HG02970 (cell line): ENCODE results near the gene PCDHB6.
"Not testable (repeated sequence)": the region's sequence is repeated elsewhere in the genome, so short reads cannot be mapped to it uniquely, and the experiment has no call there.

ENCODE experiments used
- ATAC-seq: cut with Tn5 transposase; IDR thresholded peaks from one replicate; pipeline ENCODE4 v1.9.1; 2021; ENCODE audit warnings: mild to moderate bottlenecking, moderate library complexity, moderate number of reproducible peaks; ENCODE audit not compliant: unreplicated experiment, low FRiP score

PCDHB6 gene

DNA sequence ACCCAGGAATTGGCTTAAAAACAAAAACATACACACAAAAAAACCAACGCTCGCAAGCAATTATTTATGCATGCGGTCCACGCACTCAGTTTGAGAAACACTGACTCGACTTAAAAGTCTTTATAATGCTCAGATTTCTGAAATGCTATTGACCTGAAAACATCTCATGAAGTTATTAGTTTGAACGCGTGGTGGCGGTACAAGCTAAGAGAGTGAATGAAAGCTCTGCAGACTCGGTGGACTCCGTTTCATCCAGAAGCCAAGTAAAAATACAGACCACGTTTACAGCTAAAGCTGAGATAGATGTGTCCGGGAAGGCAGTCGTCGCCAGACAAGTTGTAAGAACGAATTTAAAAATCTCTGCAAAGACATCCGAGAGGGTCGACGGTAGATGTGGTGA is at the start of gene PCDHB6:
TSS of gene PCDHB6 (plus strand) at position 246 of the 400 bp plus-strand sequence. CDS start 201 bp downstream, outside the sequence.
- ATAC-seq = no peak

DNA sequence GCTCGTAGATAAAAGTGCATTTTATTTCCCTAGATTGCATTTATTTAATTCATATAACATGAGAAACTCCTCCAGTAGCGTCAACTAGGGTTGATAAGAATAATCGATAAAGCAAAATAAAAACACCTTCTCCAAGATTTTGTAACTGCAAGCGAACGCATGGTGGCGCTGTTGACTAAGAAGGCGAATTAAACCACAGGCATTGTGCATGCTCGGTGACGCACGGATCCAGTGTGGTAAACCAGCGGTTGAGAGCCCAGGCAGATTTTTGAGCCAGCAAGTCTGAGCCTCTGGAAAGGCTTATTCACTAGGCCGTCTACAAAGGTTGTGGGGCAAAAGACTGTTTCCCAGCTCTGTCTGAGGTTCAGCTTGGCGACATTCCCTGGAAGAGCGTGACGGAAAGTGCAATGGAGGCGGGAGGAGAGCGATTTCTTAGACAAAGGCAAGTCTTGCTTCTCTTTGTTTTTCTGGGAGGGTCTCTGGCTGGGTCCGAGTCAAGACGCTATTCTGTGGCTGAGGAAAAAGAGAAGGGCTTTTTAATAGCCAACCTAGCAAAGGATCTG is 49.5 kb upstream of the PCDHB6 start, which contains the start of gene PCDHB3:
TSS of gene PCDHB3 (plus strand) at position 231 of the 563 bp plus-strand sequence. CDS start at position 408, 177 bp downstream.
- no peak for ATAC-seq

DNA sequence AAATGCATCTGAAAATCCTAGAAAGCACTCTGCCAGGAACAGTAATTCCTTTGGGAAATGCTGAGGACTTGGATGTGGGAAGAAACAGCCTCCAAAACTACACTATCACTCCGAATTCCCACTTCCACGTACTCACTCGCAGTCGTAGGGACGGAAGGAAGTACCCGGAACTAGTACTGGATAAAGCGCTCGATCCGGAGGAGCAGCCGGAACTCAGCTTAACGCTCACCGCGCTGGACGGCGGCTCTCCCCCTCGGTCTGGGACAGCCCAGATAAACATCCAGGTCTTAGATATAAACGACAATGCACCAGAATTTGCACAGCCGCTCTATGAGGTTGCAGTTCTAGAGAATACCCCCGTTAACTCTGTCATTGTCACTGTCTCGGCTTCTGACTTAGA is 48.8 kb upstream of the PCDHB6 start:
- ATAC-seq = no peak

DNA sequence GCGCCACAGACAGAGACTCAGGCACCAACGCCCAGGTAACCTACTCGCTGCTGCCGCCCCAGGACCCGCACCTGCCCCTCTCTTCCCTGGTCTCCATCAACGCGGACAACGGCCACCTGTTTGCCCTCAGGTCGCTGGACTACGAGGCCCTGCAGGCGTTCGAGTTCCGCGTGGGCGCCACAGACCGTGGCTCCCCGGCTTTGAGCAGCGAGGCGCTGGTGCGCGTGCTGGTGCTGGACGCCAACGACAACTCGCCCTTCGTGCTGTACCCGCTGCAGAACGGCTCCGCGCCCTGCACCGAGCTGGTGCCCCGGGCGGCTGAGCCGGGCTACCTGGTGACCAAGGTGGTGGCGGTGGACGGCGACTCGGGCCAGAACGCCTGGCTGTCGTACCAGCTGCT is 47.8 kb upstream of the PCDHB6 start:
- ATAC-seq = not testable (repeated sequence)

DNA sequence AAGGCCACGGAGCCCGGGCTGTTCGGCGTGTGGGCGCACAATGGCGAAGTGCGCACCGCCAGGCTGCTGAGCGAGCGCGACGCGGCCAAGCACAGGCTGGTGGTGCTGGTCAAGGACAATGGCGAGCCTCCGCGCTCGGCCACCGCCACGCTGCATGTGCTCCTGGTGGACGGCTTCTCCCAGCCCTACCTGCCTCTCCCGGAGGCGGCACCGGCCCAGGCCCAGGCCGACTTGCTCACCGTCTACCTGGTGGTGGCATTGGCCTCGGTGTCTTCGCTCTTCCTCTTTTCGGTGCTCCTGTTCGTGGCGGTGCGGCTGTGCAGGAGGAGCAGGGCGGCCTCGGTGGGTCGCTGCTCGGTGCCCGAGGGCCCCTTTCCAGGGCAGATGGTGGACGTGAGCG is 47.4 kb upstream of the PCDHB6 start:
- not testable (repeated sequence) for ATAC-seq

DNA sequence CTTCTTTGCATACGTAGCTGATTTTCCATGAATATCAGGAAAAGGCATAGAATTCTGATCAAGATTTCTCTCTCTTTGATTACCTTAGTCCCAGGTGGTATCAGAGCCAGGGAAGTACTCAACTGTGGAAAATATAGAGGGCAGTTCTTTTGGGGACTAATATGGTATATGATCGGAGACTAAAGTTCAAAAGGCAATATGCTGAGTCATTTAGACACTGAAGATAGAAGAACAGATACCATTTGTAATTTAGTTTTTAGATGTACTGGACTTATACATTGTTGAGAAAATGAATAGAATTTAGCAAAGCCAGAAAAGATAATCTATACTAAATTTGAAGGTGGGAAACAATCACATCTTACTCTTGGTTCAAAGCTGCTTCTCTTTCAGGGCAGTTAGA is 44.5 kb upstream of the PCDHB6 start:
- ATAC-seq = no peak

DNA sequence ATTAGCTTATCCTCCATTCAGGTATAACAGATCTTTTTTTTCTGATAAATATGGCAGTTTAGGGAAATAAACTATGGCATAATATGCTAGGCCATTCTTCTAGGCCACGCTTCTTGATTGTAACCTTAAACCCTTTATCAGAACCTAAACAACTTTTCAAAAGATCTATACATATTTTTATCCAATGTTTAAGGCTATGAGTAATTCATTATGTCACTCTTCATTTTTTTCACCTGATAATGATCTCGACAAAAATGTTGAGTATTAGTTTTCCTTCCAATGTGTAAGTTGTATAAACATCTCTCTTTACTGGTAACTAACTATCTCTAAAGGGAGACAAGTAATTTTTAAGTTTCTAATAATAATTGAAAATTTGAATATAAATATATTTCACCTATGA is 30.6 kb upstream of the PCDHB6 start:
- no peak for ATAC-seq

DNA sequence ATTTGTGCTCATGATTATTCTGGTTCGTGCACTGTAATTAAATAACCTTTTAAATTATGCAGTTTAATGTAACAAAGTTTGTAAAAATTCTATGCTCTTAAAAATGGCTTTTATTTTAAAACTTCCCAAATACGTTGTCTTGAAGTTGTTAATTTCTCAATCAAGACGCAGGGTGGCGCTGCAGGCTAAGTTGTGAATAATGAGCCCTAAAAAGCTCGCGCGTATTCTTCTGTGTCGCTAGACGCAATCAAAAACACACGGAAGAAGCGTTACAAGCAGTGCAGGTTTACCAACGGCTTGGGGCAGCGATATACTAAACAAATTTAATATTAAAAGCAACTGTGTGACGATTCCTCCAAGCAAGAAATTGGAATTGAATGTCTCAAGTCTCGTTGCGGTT is 28.3 kb upstream of the PCDHB6 start, which contains the start of gene PCDHB4:
TSS of gene PCDHB4 (plus strand) at position 256 of the 400 bp plus-strand sequence. CDS start 181 bp downstream, outside the sequence.
- no peak for ATAC-seq

DNA sequence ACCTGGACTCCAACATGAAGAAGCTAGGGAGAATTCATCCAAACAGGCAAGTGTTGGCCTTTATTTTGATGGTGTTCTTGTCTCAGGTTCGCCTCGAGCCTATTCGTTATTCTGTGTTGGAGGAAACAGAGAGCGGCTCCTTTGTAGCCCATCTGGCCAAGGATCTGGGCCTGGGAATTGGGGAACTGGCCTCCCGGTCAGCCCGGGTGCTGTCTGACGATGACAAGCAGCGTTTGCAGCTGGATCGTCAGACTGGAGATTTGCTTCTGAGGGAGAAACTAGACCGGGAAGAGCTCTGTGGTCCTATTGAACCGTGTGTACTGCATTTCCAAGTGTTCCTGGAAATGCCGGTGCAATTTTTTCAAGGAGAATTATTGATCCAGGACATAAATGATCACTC is 27.9 kb upstream of the PCDHB6 start:
- ATAC-seq = no peak

DNA sequence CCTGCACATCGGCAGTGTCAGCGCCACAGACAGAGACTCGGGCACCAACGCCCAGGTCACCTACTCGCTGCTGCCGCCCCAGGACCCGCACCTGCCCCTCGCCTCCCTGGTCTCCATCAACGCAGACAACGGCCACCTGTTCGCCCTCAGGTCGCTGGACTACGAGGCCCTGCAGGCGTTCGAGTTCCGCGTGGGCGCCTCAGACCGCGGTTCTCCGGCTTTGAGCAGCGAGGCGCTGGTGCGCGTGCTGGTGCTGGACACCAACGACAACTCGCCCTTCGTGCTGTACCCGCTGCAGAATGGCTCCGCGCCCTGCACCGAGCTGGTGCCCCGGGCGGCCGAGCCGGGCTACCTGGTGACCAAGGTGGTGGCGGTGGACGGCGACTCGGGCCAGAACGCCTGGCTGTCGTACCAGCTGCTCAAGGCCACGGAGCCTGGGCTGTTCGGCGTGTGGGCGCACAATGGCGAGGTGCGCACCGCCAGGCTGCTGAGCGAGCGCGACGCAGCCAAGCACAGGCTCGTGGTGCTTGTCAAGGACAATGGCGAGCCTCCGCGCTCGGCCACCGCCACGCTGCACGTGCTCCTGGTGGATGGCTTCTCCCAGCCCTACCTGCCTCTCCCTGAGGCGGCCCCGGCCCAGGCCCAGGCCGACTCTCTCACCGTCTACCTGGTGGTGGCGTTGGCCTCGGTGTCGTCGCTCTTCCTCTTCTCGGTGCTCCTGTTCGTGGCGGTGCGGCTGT is 26.3 kb upstream of the PCDHB6 start:
- not testable (repeated sequence) for ATAC-seq

DNA sequence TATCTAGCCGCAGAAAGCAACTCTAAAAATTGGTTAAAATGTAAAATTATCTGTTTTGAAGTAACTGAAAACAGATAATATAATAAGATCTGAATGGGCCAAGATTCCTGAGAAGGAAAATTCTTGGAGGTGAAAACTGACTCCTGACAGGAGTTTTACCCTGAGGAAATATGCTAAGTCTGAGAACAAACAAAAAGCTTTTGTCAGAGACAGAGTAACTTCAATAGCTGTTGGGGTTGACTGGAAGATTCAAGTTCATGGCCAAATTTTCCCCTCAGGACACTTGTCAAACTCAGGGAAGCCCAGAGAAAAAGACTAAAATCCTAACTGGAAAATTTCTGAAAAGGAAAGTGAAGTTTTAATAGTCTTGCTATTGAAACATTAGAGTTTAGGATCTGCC is 22.6 kb upstream of the PCDHB6 start:
- ATAC-seq = no peak

DNA sequence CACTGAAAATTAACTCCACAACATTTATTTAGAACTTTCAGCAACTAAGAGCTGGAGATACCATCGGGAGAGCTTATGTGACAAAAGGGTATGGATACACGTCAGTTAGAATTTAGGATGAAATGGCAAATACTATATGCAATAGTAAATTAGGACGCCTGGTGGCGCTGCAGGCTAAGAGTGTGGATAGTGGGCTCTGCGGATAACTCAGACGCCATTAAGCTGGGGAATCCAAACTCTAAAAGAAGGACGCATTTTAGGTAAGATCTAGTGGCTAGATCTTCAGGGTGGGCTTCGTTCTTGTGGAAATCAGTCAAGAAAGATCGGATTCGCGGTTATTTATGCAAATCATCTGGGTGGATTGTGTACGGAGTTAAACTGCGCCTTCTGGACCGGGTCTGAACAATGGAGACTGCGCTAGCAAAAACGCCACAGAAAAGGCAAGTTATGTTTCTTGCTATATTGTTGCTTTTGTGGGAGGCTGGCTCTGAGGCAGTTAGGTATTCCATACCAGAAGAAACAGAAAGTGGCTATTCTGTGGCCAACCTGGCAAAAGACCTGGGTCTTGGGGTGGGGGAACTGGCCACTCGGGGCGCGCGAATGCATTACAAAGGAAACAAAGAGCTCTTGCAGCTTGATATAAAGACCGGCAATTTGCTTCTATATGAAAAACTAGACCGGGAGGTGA is 14.7 kb upstream of the PCDHB6 start, which contains the start of gene PCDHB5:
TSS of gene PCDHB5 (plus strand) at position 177 of the 688 bp plus-strand sequence. CDS start at position 406, 229 bp downstream.
- ATAC-seq = no peak

DNA sequence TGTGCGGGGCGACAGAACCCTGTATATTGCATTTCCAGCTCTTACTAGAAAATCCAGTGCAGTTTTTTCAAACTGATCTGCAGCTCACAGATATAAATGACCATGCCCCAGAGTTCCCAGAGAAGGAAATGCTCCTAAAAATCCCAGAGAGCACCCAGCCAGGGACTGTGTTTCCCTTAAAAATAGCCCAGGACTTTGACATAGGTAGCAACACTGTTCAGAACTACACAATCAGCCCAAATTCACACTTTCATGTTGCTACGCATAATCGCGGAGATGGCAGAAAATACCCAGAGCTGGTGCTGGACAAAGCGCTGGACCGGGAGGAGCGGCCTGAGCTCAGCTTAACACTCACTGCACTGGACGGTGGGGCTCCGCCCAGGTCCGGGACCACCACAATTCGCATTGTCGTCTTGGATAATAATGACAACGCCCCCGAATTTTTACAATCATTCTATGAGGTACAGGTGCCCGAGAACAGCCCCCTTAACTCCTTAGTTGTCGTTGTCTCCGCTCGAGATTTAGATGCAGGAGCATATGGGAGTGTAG is 14.1 kb upstream of the PCDHB6 start:
- no peak for ATAC-seq

DNA sequence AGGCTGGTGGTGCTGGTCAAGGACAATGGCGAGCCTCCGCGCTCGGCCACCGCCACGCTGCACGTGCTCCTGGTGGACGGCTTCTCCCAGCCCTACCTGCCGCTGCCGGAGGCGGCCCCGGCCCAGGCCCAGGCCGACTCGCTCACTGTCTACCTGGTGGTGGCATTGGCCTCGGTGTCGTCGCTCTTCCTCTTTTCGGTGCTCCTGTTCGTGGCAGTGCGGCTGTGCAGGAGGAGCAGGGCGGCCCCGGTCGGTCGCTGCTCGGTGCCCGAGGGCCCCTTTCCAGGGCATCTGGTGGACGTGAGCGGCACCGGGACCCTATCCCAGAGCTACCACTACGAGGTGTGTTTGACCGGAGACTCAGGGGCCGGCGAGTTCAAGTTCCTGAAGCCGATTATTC is 12.5 kb upstream of the PCDHB6 start:
- ATAC-seq = not testable (repeated sequence)

DNA sequence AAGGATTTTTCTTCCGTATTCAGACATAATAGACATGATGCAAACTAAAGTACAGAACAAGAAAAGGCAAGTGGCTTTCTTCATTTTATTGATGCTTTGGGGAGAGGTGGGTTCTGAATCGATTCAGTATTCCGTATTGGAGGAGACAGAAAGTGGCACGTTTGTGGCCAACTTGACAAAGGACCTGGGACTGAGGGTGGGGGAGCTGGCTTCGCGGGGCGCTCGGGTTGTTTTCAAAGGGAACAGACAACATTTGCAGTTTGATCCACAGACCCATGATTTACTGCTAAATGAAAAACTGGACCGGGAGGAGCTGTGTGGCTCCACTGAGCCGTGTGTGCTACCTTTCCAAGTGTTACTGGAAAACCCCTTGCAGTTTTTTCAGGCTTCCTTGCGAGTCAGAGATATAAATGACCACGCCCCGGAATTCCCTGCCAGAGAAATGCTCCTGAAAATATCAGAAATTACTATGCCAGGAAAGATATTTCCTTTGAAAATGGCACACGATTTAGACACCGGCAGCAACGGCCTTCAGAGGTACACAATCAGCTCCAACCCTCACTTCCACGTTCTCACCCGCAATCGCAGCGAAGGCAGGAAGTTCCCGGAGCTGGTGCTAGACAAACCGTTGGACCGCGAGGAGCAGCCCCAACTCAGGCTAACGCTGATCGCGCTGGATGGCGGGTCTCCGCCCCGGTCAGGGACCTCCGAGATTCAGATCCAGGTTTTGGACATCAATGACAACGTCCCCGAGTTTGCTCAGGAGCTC is 551 bp downstream of the PCDHB6 start:
- no peak for ATAC-seq

DNA sequence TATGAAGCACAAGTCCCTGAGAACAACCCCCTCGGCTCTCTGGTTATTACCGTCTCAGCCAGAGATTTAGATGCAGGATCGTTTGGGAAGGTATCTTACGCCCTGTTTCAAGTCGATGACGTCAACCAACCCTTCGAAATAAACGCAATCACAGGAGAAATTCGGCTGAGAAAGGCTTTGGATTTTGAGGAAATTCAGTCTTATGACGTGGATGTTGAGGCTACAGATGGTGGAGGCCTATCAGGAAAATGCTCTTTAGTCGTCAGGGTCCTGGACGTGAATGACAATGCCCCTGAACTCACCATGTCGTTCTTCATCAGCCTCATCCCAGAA is 1.1 kb downstream of the PCDHB6 start:
- ATAC-seq = no peak

DNA sequence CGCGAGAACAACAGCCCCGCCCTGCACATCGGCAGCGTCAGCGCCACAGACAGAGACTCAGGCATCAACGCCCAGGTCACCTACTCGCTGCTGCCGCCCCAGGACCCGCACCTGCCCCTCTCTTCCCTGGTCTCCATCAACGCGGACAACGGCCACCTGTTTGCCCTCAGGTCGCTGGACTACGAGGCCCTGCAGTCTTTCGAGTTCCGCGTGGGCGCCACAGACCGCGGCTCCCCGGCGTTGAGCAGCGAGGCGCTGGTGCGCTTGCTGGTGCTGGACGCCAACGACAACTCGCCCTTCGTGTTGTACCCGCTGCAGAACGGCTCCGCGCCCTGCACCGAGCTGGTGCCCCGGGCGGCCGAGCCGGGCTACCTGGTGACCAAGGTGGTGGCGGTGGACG is 1.8 kb downstream of the PCDHB6 start:
- ATAC-seq = not testable (repeated sequence)

DNA sequence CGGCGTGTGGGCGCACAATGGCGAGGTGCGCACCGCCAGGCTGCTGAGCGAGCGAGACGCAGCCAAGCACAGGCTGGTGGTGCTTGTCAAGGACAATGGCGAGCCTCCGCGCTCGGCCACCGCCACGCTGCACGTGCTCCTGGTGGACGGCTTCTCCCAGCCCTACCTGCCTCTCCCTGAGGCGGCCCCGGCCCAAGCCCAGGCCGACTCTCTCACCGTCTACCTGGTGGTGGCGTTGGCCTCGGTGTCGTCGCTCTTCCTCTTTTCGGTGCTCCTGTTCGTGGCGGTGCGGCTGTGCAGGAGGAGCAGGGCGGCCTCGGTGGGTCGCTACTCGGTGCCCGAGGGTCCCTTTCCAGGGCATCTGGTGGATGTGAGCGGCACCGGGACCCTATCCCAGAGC is 2.2 kb downstream of the PCDHB6 start:
- ATAC-seq = not testable (repeated sequence)

DNA sequence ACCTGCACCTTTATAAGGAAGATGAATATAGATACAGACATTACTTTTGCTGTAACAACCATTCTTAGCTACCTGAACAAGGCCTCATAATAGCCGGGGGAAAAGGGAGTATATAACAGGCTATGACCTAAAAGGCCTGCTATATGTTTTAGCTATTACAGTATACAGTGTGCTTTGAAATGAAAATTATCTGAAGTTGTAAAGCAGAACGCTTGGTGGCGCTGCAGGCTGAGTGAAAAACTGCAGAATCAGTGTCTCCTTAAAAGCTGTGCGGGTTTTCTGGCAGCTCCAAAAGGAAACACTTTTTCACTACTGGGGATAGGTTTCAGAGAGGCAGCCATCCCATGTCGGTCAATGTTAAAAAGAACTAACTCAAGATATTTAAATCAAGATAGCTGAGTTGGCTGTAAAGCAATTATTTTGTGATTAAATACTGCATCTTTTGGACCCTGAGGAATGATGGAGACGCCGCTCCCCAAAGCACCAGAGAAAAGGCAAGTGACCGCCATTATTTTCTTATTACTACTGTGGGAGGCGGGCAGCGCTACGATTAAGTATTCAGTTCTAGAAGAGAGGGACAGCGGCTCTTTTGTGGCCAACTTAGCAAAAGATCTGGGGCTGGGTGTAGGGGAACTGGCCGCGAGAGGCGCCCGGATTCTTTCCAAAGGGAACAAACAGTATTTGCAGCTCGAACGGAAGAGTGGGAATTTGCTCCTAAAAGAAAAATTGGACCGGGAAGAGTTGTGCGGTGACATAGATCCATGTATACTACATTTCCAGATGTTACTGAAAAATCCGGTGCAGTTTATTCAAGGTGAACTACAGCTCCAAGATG is 5.9 kb downstream of the PCDHB6 start:
- ATAC-seq = no peak
